Activated naive CD4-positive, alpha-beta T cell (primary cell): ENCODE measurements around the gene CRNKL1.
"Not testable (repeated sequence)": the region's sequence is repeated elsewhere in the genome, so short reads cannot be mapped to it uniquely, and the experiment has no call there.

Experiments used
- DNase-seq, 4 experiments: peaks; one replicate each; lab custom pipeline; 2025; lab: John Stamatoyannopoulos, UW

The CRNKL1 gene

DNA sequence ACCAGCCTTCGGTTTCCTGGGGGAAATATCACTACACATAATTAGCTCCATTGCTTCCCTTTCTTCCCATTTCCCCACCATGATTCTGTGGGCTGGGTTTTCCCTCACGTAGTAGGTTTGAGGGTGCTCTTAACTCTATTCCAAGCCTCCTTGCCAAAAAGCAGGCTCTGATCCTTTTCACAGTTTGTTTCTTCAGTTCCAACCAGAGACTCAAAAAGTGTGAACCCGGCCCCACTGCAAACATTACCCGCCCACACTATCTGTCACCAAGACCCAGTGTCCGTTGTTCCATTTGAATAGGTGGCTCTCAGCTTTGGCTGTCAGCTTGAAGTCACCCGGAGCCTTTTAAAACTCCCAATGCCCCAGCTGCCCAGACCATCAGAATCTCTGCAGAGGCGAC is 46.9 kb downstream of the CRNKL1 start:
- no peak for DNase-seq

DNA sequence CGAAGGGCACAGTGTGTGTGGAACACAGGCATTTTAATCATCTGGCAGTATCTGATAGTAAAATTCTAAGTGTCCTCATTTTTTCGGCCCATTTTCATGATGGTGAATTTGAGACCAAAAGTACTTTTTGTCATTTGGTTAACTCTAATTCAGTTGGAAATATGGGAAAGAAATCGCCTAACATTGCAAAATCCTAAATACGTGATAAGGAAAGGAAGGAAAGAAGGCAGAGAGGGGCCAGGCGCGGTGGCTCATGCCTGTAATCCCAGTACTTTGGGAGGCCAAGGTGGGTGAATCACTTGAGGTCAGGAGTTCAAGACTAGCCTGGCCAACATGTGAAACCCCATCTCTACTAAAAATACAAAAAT is 48.3 kb downstream of the CRNKL1 start:
- DNase-seq, result not testable (repeated sequence)

DNA sequence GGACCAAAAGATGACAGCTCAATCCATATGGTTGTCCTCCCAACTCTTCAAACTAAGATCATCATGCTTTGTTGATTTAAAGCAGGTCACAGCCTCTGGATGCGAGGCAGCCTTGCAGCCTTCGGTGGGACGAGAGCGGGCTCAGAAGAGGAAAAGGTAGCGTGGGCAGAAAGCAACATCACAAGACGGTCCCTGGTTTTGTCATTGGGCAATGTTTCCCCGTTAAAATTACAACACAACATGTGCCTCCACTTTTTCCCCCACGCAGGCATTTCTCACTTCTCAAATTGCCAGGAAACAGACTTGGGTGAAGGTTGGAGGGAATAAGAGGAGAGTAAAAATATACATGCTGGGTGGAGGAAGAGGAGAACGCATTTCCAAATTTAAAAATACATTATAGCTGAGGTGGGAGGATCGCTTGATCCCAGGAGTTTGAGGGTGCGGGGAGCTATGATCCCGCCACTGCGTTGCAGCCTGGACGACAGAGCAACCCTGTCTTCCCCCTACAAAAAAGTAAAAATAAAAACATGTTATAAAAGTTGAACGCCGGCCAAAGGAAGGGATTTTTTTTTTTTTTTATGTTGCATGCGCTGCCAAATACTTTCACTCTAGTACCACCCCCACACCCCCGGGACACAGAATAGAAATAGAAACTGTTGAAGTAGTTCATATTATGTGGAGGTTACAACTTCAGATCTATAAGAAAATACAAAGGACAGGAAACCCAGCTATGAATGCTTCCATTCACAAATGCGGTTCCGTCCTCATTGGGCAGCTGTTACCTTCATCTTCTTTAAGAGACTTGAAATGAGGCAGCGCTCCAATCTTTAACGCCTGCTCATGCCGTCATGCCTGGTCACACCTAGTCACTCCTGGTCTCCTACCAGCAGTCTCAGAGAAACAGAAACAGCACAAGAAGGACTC is 49.0 kb downstream of the CRNKL1 start:
- no peak for DNase-seq

DNA sequence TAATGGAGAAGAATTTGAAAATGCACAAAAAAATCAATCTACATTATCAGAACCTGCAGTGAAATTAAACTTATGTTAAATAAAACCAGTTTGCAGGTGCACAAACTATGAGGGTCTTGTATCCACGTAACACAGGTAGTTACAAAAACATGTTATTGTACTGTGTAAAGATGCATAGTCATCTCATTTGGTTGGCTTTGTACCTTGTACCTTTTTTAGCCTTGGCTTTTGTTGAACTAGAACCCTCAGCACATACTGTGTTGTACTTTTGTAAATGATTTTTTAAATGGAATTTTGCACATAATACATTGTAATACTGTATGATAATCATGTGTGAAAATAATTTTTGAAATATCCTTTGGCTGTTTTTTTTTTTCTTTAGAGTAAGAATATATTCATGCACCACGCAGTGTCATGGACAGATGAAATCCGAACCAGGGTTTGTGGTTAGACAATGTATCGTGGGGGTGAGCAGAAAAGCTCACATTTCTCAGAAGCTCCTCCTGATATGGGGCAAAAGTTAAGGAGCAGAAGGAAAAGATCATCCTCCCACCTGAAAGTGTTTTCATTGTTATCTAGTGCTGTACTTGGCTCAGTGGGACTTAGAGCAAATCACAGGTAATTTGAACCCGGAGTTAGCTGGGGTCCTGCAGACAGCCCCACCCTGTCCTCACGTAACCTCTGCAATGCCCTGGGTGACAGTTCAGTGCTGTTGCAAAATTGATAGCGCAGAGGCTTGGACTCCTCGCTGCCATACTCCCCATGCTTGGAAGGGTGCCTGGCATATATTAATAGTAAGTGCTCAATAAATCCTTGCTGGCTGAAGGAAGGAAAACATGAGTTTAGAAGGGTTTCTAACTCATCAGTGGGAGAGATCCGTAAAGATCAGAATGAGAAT is 49.9 kb downstream of the CRNKL1 start:
- no peak for DNase-seq

DNA sequence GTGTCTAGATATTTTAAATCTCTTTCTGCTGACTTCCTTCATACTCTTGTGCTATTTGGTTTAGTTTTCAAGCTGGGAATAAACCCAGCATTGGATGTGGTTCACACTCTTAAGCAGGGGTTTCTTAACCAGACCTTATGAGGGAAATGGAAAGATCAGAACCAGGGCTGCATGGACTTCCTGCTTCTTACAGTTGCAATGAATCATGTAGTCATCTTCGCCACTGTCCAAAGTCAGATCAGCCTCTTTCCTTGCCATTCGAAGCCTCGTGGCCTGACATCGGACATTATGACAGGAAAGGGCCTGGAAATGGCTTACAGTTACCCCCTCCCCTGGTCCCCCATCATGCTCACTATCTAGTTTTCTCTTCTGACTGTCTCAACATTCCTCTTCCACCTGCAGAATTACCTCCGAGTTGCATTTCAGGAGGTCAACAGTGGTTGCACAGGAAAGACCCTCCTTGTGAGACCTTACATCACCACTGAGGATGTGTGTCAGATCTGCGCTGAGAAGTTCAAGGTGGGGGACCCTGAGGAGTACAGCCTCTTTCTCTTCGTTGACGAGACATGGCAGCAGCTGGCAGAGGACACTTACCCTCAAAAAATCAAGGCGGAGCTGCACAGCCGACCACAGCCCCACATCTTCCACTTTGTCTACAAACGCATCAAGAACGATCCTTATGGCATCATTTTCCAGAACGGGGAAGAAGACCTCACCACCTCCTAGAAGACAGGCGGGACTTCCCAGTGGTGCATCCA is 51.9 kb downstream of the CRNKL1 start:
- DNase-seq, result no peak

DNA sequence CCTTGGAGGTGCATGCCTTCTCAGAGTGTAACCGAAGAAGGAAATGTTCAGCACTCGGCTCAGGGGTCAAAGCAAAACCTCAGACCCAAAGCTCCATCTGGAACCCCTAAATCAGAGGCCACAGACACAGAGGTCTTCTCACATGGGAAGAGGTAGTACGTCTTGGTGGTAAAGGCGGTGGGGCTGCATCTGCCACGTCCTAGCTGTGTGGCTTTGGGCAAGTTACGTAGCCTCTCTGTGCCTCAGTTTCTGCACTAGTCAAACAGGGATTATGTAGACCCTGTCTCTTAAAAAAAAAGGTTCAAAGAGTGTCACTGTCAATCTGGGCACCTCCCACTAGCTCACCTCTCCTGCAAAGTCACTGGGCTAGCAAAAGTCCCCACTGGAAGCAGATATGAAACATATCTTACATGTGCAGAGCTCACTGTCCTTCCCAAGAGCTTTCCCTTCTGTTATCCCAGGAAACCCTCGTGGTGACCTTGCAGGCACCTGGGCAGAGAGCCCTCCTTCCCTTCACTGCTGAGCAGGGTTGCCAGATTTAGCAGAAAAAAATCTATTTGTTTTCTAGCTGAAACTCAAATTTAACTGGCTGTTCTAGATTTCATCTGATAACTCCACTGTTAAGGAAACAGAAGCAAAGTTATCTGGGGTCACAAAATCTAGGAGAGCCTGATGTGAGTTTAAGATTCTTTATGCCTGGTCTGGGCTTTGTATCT is 53.1 kb downstream of the CRNKL1 start:
- DNase-seq, result no peak

DNA sequence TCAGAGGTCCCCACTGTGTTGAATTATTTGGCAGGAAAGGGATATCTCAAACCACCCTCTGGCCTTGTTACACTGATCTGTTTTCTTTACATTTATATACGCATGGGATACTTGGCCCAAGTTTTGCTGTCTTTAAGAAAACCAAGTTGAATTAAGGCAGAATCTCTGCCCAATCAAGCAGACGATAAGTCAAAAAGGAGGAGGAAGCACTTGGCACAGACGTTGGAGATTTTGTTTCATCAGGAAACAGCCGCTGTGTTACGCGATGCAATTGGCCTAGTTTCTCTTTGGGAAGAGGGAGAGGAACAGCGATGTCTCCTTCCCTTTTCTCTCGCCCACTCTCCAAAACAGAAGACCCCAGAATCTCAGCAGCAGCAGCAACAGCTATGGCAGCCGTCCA is 55.3 kb downstream of the CRNKL1 start:
- no peak for DNase-seq

DNA sequence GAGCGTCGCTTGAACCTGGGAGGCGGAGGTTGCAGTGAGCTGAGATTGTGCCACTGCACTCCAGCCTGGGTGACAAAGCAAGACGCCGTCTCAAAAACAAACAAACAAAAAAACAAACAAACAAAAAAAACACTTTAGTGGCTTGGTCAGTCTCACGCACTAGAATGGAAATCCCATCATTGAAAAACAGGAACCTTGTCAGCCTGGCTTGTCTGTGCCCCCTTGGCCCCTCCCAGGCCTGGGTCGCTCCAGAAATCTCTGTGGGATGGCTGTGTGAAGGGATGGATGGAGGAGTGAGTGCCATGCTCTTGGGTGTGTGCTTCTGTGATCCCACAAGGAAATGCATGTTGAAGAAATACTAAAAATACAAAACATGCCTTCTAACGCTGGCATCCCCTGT is 56.0 kb downstream of the CRNKL1 start:
- no peak for DNase-seq

DNA sequence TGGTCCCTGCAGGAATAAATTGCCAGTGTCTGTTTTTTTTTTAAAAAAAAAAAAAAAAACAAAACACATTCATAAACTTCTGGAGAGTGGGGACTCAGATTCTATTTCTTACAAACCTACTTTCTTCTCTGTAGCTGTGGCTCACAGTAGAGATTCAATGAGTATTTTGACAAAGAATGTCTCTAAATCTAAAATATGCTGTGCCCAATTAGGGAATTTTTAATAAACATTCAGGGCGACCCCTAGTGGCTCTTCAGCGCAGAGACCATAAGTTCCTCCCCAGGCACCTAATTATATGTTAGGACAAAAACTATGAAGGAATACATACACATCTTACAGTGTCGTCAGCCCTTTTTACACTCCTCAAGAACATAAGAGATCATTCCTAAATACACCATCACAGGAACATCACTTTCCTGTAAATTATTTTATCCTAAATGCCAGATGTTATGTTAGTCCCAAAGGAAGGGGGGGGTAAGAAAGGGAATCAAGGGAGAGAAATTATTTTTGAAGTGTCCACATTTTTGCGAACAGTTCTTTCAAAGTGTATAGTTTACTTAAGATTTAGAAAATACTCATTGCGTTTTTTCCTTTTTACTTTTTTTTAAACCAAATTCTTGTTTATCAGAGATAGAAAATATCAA is 56.9 kb downstream of the CRNKL1 start:
- no peak for DNase-seq

DNA sequence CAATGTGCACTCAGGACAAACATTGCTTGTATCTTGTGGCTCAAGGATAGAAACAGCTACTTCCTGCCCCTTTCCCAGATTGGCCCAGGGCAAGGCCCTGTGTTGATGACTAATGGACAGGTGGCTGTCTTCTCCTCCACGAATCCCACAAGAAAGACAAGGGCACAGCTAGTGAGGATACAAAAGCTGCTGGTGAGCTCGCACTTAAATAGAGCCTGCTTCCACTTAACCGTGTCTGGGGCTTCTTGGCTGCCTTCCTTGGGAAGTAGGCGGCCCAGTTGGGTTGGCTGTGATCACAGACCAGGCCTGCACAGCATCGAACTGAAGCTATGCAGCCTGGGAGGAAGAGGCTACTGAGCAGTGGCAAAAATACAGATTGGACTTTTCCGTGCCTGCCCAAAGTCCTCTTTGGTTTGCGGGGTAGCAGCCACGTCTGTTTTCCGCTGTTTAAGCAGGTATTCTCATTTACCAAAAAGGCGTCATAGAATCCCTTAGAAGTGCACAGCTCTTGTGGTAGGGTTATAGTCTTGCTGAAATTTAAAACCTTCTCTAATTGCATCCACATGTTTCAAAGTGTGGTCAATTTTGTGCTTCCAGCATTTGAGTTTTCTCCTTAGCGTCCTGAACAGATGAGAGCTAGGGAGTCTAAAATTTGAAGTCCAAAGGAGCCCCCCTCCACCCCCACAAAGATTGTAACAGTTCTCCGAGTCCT is 58.2 kb downstream of the CRNKL1 start:
- no peak for DNase-seq

DNA sequence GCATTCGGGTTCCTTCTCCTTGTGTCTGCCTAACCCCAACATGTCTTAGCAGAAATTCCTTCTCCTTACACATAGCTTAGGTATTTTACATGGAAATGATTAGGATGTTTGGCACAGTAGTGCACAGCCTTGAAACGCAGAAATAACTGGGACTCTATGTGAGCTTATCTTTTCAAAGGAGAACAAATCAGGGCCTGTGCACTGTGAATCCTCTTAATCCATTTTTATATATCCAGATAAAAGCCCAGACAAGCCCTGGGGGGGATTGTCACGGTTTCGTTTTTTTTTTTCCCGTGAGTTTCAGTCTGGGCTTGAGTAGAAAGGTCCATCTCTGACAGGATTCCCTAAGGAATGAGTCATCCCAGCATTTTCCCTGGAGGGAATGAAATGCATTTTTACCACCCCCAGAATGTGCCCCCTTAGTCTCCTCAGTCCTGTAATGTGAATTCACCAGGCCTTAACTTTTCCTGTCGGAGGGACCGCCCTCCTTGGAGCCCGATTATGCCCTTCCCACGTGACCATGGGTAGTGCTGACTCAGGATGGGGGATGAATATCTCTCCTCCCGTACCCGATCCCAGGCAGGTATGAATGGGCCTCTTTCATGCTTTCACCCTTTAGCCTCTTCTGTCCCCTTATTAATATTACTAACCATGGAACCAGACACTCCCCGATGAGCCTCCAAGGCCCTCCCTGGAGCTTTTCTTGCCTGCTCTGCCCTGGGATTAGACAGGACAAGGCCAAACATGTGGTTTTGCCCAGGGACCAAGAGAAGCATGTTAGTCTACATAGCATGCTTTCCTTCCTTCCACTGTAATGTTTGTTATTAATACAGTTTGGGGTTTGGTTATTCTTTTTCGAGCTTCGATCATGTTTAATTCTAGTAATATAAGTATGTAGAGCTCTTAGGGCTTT is 59.0 kb downstream of the CRNKL1 start:
- no peak for DNase-seq

DNA sequence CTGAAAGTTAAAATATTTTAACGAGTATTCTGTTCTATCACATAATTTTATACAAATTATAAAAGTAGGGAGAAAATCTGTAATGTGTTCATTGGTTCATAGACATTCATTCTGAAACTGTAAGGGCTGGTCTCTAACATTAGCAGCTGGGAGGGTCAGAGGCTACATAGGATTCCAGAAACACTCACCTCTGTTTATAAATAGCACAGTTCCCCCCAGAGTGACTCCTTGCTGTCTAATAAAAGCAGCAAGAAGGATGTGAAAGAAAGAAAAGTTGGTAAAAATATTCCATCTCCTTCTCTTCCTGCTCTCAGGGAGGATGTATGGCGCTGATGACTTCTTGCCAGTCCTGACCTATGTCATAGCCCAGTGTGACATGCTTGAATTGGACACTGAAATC is 60.4 kb downstream of the CRNKL1 start:
- no peak for DNase-seq

DNA sequence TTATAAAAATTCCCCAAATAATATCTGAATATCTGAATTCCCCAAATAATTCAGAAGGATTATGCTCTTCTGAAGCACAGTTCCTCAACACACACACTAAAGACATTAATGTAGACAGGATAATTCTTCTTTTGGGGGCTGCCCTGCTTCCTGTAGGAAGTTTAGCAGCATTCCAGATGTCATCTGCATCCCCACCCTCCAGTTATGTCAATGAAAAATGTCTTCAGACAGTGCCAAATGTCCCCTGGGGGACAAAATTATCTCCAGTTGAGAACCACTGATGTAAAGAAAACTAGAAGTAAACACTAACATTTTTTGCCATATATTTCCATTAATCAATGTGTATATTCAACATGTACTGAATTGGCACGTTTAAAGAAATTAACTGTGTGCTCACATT is 61.0 kb downstream of the CRNKL1 start:
- no peak for DNase-seq

DNA sequence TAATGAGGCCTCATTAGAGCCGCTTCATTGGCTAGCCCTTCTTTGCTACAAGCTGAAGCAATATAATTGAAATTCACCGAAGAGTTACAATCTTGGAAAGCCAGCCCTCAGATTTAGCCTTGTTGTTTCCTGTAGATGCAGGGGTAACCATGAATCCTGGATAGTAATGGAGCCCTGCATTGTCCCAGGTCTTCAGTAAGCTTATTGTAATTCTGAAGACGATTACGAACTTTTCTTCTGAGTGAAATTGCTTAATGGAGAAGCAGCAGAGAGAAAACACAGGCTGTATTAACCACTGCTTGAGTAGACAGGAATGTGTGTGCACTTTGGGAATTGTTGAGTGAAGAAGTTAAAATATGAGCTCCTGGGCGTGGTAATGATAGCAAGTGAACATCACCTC is 61.4 kb downstream of the CRNKL1 start:
- DNase-seq, result no peak

DNA sequence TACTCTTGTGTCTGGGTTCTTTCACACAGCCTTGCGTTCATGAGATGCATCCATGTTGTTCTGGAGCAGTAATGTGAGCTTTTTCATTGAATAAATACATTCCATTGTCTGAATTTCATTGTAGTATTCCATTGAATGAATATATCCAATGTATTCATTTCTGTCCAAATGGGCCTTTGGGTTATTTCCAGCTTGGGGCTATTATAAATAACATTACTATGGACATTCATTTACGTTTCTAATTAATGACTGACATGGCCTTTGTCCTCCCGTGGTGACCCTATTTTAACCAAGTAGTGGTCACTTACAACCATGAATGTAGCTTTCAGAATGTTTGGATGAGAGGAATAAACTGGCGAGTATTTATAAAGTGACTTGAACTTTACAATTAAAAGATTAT is 65.2 kb downstream of the CRNKL1 start:
- DNase-seq, result no peak

DNA sequence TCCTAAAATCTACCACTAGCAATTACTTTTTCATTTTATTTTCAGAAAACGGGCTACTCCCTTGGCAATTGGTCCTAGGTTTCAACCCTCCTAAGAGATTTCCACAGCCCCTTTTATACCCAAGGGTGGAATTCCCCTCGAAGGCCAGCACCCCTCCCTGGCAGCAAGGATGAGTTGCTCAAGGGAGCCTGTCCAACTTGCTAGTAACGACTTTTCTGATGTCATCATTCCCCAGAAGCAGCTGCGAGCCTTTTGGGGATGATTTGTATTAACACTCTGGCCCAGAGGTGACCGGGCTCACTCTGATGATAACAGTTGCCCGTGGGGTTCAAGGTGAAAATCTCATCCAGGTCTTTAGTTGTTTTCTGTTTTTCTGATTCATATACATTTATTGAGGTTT is 65.8 kb downstream of the CRNKL1 start:
- DNase-seq, result no peak
